Erythroblast (primary cell): ENCODE measurements around the gene CAVIN4.

Experiments
- GATA1 ChIP-seq: IDR thresholded peaks from 2 replicates; pipeline ENCODE4 v1.6.1; 2011; ENCODE audit warnings: low read depth, mild to moderate bottlenecking, control low read depth, low read length, moderate library complexity
- POLR2A ChIP-seq: IDR thresholded peaks from 2 replicates; pipeline ENCODE4 v1.6.1; 2011; ENCODE audit warnings: mild to moderate bottlenecking, low read length

DNA sequence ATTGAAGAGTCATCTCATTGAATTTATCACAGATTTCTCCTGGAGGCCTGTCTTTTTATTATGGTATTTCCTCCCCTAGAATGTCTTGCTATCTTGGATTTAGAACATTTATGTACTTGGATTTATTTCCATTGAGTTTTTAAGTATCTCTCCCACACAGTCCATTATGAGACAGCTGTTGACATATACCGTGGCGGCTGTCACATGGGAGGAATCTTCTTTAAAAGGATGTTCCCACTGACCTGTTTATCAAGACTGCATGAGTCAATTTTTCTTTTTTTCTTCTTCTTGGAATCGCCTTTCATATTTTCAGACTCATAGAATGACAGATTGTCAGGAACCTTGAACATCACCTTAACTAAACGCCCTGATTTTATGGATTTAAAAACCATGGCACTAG lies 2.9 kb upstream of the CAVIN4 start:
- TF ChIP-seq POLR2A, result no peak
- TF ChIP-seq GATA1, result no peak
